ENCODE data around the gene FUT6. TPM values are rescaled to one million over a fixed set of nuclear protein-coding genes. Genes with fewer than 3 reads are reported as not detected.

FUT6 gene
- total RNA-seq, 1 donor from 2014 or later, result 2.7 TPM

- intact Hi-C loops (cut with DNase I), result no loop called here
- peaks cover 35% of the 10 kb centered on the region for H3K27me3 ChIP-seq
- H3K36me3 ChIP-seq, result no peaks in the 10 kb centered on the region
- H3K4me1 ChIP-seq, result peaks cover 15% of the 10 kb centered on the region
- TF ChIP-seq CTCF (IDR thresholded peaks at IDR 0.05), result no peak
- DNase-seq, result no peak
- no peak overlapping the region for H3K4me3 ChIP-seq
- ATAC-seq, result no peak
- no peak overlapping the region for H3K27ac ChIP-seq
- H3K9me3 ChIP-seq, result no peaks in the 10 kb centered on the region
These were observed 38.9 kb downstream of the FUT6 start for GRCh38 chr19:5800361-5801270.

DNA sequence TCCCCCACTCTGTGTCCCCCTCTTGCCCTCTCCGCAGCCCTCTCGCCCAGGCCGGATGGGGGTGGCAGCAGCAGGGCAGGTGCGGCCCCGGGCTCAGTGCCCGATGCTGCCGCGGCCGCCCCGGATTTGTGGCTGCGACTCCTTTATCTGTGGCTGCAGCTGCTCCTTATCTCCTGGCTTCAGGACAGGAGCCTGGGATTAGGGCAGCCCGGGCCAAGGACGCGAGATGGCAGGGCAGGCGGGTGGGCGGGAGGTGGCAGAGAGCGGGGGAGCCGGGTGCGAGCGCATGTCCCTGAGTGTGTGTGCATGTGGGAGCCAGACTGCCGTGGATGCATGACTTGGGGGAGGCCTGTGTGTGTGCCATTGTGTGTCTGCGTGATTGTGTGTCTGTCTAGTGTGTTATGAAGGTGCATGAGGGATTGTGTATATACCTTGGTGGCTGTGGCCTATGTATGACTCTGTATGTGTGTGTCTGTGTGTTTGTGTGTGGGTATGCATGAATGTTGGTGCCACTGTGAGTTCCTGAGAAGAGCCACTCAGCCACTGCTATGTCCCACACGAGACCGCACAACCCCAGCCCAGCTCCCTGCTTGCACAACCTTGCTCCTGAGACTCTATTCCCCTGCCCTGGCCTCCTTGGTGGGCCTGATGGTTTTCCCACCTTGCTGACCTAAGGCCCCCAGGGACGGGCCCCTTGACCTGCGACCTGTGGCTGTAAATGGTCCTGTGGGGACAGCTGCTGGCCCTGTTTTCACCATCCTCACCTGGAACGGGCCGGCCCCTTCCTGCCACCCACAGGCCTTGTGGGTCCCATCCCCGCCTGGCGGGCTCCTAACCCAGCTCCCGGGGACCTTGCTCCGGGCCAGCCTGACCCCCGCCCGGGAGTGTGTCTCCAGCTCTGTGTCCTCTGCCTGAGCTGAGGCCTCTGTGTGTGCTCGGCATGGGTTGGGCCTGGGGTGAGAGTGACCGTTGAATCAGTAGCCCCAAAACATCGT lies 40.0 kb downstream of the FUT6 start:
- Histone ChIP-seq H3K27ac (no peak overlapping the region), H3K4me3 (no peak overlapping the region), H3K9me3 (no peaks in the 10 kb centered on the region), H3K36me3 (no peaks in the 10 kb centered on the region), H3K4me1 (peaks cover 10% of the 10 kb centered on the region), H3K27me3 (peaks cover 35% of the 10 kb centered on the region)
- DNase-seq (no peak), ATAC-seq (no peak)
- intact Hi-C loops (cut with DNase I), result no loop called here
- no peak for TF ChIP-seq CTCF (IDR thresholded peaks at IDR 0.05)

DNA sequence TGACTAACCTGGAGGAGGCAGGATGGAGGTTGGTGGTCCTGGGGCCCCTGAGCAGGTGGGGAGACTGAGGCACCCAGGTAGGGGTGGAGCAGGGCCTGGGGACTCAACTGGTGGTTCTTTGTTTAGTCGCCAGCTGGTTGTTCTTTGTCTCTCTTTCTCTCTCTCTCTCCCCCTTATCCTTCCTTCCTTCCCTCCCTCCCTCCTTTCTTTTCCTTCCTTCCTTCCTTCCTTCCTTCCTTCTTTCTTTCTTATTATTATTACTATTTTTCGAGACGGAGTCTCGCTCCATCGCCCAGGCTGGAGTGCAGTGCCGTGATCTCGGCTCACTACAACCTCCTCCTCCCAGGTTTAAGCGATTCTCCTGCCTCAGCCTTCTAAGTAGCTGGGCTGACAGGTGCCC lies 41.3 kb downstream of the FUT6 start:
- intact Hi-C loops (cut with DNase I), result no loop called here
- ATAC-seq (no peak), DNase-seq (no peak)
- no peaks in the 10 kb centered on the region for H3K9me3 ChIP-seq
- TF ChIP-seq CTCF (IDR thresholded peaks at IDR 0.05), result no peak
- H3K36me3 ChIP-seq, result no peaks in the 10 kb centered on the region
- no peak overlapping the region for H3K4me3 ChIP-seq
- H3K27ac ChIP-seq, result no peak overlapping the region
- peaks cover 26% of the 10 kb centered on the region for H3K27me3 ChIP-seq
- H3K4me1 ChIP-seq, result no peaks in the 10 kb centered on the region

DNA sequence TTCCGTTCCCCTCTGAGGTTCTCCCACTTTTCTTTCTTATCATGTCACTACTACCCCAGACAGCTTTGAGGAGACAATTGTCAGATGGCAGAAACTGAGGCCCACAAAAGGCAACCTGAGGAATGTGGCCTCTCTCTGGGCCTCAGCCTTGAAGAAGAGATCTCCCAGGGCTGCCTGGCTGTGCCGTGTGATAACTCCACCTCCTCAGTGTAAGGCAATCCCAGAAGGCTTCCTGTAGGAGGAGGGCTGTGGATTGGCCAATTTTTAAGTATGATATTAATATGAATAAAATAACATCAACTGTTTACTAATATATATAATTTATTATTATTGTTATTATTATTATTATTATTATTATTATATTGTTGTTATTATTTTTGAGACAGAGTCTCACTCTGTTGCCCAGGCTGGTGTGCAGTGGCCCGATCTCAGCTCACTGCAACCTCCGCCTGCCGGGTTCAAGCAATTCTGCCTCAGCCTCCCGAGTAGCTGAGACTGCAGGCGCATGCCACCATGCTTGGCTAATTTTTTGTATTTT lies 44.1 kb downstream of the FUT6 start:
- Histone ChIP-seq H3K4me3 (no peak overlapping the region), H3K27ac (no peak overlapping the region), H3K9me3 (no peaks in the 10 kb centered on the region), H3K4me1 (no peaks in the 10 kb centered on the region), H3K27me3 (peaks cover 10% of the 10 kb centered on the region), H3K36me3 (no peaks in the 10 kb centered on the region)
- TF ChIP-seq CTCF (IDR thresholded peaks at IDR 0.05), result no peak
- intact Hi-C loops (cut with DNase I), result no loop called here
- ATAC-seq (no peak), DNase-seq (no peak)

GRCh38 chr19:5793188-5793587 lies 46.3 kb downstream of the FUT6 start:
- ATAC-seq (no peak), DNase-seq (no peak)
- Histone ChIP-seq H3K27ac (no peak overlapping the region), H3K4me1 (peaks cover 6% of the 10 kb centered on the region), H3K4me3 (no peak overlapping the region), H3K27me3 (no peaks in the 10 kb centered on the region), H3K9me3 (no peaks in the 10 kb centered on the region), H3K36me3 (peaks cover 19% of the 10 kb centered on the region)
- no peak for TF ChIP-seq CTCF (IDR thresholded peaks at IDR 0.05)
- intact Hi-C loops (cut with DNase I), result no loop called here
